ENCODE measurements around the gene TMEM217.

Gene TMEM217

DNA sequence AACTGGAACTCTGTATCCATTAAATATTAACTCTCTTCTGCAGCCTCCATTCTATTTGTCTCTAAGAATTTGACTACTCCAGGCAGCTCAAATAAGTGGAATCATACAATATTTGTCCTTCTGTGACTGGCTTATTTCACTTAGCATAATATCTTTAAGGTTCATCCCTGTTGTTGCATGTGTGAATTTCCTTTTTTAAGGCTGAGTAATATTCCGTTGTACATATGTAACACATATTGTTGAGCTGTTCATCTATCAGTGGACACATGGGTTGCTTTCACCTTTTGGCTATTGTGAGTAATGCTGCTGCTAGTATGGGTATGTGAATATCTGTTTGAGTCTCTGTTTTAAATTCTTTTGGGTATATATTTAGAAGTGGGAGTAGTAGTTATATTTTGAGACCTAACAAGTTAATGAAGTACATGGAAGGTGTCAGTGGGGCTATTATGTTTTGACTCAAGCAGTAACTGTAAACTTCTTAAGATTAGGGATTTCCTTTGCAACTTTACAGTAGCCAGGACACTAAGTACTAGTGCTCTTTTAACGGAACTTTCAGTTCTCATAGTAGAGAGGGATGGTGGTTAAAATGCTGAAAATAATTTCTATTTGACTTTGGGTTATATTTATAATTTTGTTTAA, 29.7 kb upstream of the TMEM217 start:
- H3K4me3 ChIP-seq (ENCODE audit: low read depth, low read length) = no peak overlapping the region
- TF ChIP-seq, protein P1, sequence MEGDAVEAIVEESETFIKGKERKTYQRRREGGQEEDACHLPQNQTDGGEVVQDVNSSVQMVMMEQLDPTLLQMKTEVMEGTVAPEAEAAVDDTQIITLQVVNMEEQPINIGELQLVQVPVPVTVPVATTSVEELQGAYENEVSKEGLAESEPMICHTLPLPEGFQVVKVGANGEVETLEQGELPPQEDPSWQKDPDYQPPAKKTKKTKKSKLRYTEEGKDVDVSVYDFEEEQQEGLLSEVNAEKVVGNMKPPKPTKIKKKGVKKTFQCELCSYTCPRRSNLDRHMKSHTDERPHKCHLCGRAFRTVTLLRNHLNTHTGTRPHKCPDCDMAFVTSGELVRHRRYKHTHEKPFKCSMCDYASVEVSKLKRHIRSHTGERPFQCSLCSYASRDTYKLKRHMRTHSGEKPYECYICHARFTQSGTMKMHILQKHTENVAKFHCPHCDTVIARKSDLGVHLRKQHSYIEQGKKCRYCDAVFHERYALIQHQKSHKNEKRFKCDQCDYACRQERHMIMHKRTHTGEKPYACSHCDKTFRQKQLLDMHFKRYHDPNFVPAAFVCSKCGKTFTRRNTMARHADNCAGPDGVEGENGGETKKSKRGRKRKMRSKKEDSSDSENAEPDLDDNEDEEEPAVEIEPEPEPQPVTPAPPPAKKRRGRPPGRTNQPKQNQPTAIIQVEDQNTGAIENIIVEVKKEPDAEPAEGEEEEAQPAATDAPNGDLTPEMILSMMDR (IDR thresholded peaks at IDR 0.05; ENCODE audit: low read depth, low read length, missing control alignments) = no peak
- DNase-seq (ENCODE audit: low read depth) = peak; percentile 22

DNA sequence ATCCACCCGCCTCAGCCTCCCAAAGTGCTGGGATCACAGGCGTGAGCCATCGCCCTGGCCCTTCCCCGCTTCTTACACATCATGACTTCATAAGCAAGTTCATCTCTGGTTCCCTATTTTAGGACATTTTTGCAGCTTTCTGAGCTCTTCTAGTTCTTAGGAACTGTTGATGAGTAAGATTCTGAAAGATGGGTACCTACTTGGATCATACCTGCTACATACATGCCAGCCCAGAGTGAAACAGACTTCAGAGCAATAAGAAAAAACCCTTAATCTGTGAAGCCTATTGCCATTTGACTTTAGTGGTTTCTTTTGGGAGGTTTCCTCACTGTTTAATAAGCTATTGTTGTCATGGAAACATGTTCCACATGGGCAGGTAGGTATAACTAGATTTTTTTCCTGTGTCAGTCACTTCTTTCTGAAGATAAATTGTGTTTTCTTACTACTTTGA, 27.9 kb upstream of the TMEM217 start:
- H3K4me3 ChIP-seq (ENCODE audit: low read depth, low read length) = no peak overlapping the region
- TF ChIP-seq, protein P1 (IDR thresholded peaks at IDR 0.05; ENCODE audit: low read depth, low read length, missing control alignments) = no peak
- DNase-seq (ENCODE audit: low read depth) = no peak

DNA sequence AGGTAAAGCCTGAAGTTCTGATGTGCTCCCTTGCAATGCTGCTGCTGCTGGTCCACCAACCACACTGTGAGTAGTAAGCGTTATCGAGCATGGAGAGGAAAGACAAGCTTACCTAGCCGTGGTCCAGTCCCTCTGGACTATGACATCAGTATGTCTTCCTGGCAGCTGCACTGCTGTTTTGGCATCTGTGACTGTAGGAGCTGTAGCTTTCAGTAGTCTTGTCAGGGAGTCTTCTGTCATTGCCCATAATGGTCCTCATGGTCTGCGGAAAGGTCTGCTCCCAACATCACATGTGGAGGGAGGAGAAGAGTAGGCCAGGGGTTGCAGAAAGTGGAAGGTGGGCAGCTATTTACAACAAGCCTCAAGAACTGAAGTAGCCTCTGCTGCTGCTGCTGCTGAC, 26.8 kb upstream of the TMEM217 start:
- no peak for DNase-seq (ENCODE audit: low read depth)
- H3K4me3 ChIP-seq (ENCODE audit: low read depth, low read length) = no peak overlapping the region
- TF ChIP-seq, protein P1 (IDR thresholded peaks at IDR 0.05; ENCODE audit: low read depth, low read length, missing control alignments) = no peak

DNA sequence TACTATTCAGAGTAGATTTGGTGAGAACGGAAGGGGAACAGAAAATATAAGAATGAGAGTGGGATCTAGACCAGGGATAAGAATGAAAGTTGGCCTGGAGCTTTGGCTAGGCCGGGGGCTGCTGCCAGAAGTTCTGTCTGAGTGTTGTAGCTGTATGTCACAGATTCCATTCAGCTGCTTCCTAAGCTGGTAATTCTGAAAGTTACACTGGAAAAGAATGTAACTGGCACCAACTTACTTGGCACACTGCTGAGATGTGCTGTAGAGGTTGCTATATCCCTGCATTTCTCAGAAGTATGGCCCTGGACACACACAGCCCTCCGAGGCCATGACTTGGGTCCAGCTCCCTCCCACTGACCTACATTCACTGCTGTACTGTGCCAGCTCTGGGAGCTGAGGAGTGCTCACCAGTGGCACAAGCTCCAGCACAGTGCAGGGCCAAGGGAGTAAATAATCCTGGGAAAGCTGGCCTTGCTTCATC, 25.8 kb upstream of the TMEM217 start:
- no peak for DNase-seq (ENCODE audit: low read depth)
- no peak overlapping the region for H3K4me3 ChIP-seq (ENCODE audit: low read depth, low read length)
- TF ChIP-seq, protein P1 (IDR thresholded peaks at IDR 0.05; ENCODE audit: low read depth, low read length, missing control alignments) = no peak

DNA sequence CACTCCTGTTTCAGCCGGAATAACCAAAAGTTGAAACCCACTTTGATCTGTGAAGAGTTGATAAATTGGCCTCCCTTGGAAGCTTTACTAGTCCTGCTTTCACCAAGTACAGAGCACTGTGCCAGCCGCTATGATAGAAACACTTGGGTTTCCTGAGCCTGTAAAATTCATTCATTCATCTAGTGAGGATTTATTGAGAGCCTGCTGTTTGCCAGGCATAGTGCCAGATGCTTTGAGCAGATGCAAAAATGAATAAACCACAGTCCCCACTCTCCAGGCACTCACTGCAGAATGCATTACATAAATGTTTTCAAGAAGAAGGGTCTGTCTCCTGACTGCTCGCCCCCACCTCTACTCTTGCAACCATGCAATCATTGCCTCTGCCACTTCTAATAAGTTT, 25.3 kb upstream of the TMEM217 start:
- no peak overlapping the region for H3K4me3 ChIP-seq (ENCODE audit: low read depth, low read length)
- DNase-seq (ENCODE audit: low read depth) = no peak
- TF ChIP-seq, protein P1 (IDR thresholded peaks at IDR 0.05; ENCODE audit: low read depth, low read length, missing control alignments) = no peak

DNA sequence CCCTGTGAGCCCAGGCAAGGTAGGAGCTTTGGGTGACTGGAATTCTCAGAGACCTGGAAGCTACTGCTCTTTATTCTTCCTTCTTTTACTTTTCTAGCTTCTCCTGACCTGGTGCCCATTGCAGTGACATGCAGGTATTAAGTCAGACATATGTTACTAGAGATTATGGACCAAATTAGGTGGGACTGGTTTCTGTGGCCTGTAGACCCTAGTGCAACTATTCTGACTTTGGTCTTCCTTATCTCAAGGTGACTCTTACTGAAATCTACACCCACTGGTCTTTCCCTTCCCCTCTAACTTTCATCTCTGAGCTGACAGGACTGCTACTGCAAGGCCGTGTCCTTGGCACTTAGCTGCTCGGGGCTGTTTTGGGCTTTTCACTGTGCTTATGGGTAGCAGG, 24.4 kb upstream of the TMEM217 start:
- no peak overlapping the region for H3K4me3 ChIP-seq (ENCODE audit: low read depth, low read length)
- TF ChIP-seq, protein P1 (IDR thresholded peaks at IDR 0.05; ENCODE audit: low read depth, low read length, missing control alignments) = no peak
- no peak for DNase-seq (ENCODE audit: low read depth)
